WTC11 (cell line): ENCODE measurements around the gene GPC4. TPM values are rescaled to one million over a fixed set of nuclear protein-coding genes. Genes with fewer than 3 reads are reported as not detected.

Experiments used
- ATAC-seq: fragments of 200-7000 bp; cut with Tn5 transposase; 2 replicates; pipeline ENCODE4 v1.10.0; 2021; ENCODE audit warnings: mild to moderate bottlenecking, moderate library complexity
- CTCF ChIA-PET: fragments of 300-600 bp; sonication (Branson Sonifier 250); formaldehyde crosslinking; loops from one replicate; lab custom pipeline; 2021; ENCODE audit warnings: antibody characterized with exemption; lab: Charles Lee
- POLR2A ChIA-PET: fragments of 350-600 bp; sonication (Branson Sonifier 250); formaldehyde crosslinking; loops from one replicate; lab custom pipeline; 2021; ENCODE audit warnings: antibody characterized with exemption; lab: Charles Lee
- DNase-seq: peaks from one replicate; pipeline ENCODE4 v3.0.0; 2021; ENCODE audit warnings: low spot score
- H3K27ac Mint-ChIP-seq: 2 replicates; pipeline ENCODE4 v1.8.0; 2021; ENCODE audit warnings: mixed read lengths
- H3K27me3 Mint-ChIP-seq: 2 replicates; pipeline ENCODE4 v1.8.0; 2021; ENCODE audit warnings: low read depth, mild to moderate bottlenecking, moderate library complexity, mixed read lengths
- H3K36me3 Mint-ChIP-seq: 2 replicates; pipeline ENCODE4 v1.8.0; 2021; ENCODE audit warnings: mixed read lengths
- H3K4me1 Mint-ChIP-seq: 2 replicates; pipeline ENCODE4 v1.8.0; 2022; ENCODE audit warnings: mixed read lengths
- H3K4me3 Mint-ChIP-seq: 2 replicates; pipeline ENCODE4 v1.8.0; 2021; ENCODE audit warnings: mild to moderate bottlenecking, moderate library complexity, mixed read lengths
- H3K9me3 Mint-ChIP-seq: 2 replicates; pipeline ENCODE4 v1.8.0; 2021; ENCODE audit warnings: mixed read lengths
- ATF1 ChIP-seq: sonication (generic); formaldehyde crosslinking; IDR thresholded peaks from 2 replicates; pipeline ENCODE4 v1.8.1; 2023; ENCODE audit warnings: mild to moderate bottlenecking, moderate library complexity, missing genetic modification reagents
- ATF3 ChIP-seq: sonication (generic); formaldehyde crosslinking; conservative IDR thresholded peaks from 2 replicates; pipeline ENCODE4 v1.8.1; 2022; ENCODE audit warnings: mild to moderate bottlenecking, missing genetic modification reagents
- EMX1 ChIP-seq: fragments of 250-450 bp; sonication (Bioruptor Pico); IDR thresholded peaks from 2 replicates; pipeline ENCODE4 v1.8.0; 2021; ENCODE audit warnings: mild to moderate bottlenecking
- FOXK1 ChIP-seq: sonication (generic); formaldehyde crosslinking; IDR thresholded peaks from 2 replicates; pipeline ENCODE4 v1.8.0; 2022; ENCODE audit warnings: mild to moderate bottlenecking, moderate library complexity, missing genetic modification reagents
- FOXP1 ChIP-seq: sonication (generic); formaldehyde crosslinking; IDR thresholded peaks from 2 replicates; pipeline ENCODE4 v1.8.0; 2022; ENCODE audit warnings: missing genetic modification reagents, mild to moderate bottlenecking, moderate library complexity, borderline replicate concordance
- GRHL2 ChIP-seq: fragments of 250-450 bp; sonication (Bioruptor Pico); IDR thresholded peaks from 2 replicates; pipeline ENCODE4 v1.8.0; 2022; ENCODE audit warnings: mild to moderate bottlenecking, moderate library complexity; ENCODE audit not compliant: insufficient replicate concordance, severe bottlenecking
- GTF2I ChIP-seq: fragments of 250-450 bp; sonication (Bioruptor Pico); conservative IDR thresholded peaks from 2 replicates; pipeline ENCODE4 v1.4.0; 2021; ENCODE audit warnings: mild to moderate bottlenecking
- HMGA2 ChIP-seq: fragments of 250-450 bp; sonication (Bioruptor Pico); IDR thresholded peaks from 2 replicates; pipeline ENCODE4 v1.4.0; 2021; ENCODE audit warnings: mild to moderate bottlenecking, moderate library complexity
- JAZF1 ChIP-seq: fragments of 250-450 bp; sonication (Bioruptor Pico); IDR thresholded peaks from 2 replicates; pipeline ENCODE4 v1.9.0; 2021; ENCODE audit warnings: moderate library complexity, mild to moderate bottlenecking, inconsistent platforms
- NR1H2 ChIP-seq: sonication (generic); formaldehyde crosslinking; IDR thresholded peaks from 2 replicates; pipeline ENCODE4 v1.9.0; 2021; ENCODE audit warnings: mild to moderate bottlenecking, moderate library complexity, missing genetic modification reagents
- NR2C2 ChIP-seq: sonication (generic); formaldehyde crosslinking; IDR thresholded peaks from 2 replicates; pipeline ENCODE4 v1.8.0; 2022; ENCODE audit warnings: mild to moderate bottlenecking, missing genetic modification reagents
- PRDM15 ChIP-seq: sonication (generic); formaldehyde crosslinking; IDR thresholded peaks from 2 replicates; pipeline ENCODE4 v1.8.0; 2022; ENCODE audit warnings: missing genetic modification reagents
- SMAD3 ChIP-seq: sonication (generic); formaldehyde crosslinking; IDR thresholded peaks from 2 replicates; pipeline ENCODE4 v1.8.0; 2022; ENCODE audit warnings: missing genetic modification reagents, mild to moderate bottlenecking, borderline replicate concordance
- SMAD4 ChIP-seq: sonication (generic); formaldehyde crosslinking; IDR thresholded peaks from 2 replicates; pipeline ENCODE4 v1.8.0; 2022; ENCODE audit warnings: mild to moderate bottlenecking, missing genetic modification reagents
- SP1 ChIP-seq: sonication (generic); formaldehyde crosslinking; conservative IDR thresholded peaks from 2 replicates; pipeline ENCODE4 v1.8.1; 2022; ENCODE audit warnings: missing genetic modification reagents
- STAT6 ChIP-seq: sonication (generic); formaldehyde crosslinking; conservative IDR thresholded peaks from 2 replicates; pipeline ENCODE4 v1.8.1; 2023; ENCODE audit warnings: mild to moderate bottlenecking, low read depth, missing genetic modification reagents, moderate library complexity
- TEAD4 ChIP-seq: sonication (generic); formaldehyde crosslinking; IDR thresholded peaks from 2 replicates; pipeline ENCODE4 v1.8.0; 2022; ENCODE audit warnings: mild to moderate bottlenecking, missing genetic modification reagents
- USF2 ChIP-seq: sonication (generic); formaldehyde crosslinking; IDR thresholded peaks from 2 replicates; pipeline ENCODE4 v1.8.1; 2023; ENCODE audit warnings: mild to moderate bottlenecking, missing genetic modification reagents, moderate library complexity
- ZBTB21 ChIP-seq: sonication (generic); formaldehyde crosslinking; IDR thresholded peaks from 2 replicates; pipeline ENCODE4 v1.8.1; 2023; ENCODE audit warnings: mild to moderate bottlenecking, missing genetic modification reagents, borderline replicate concordance
- ZNF121 ChIP-seq: sonication (generic); formaldehyde crosslinking; IDR thresholded peaks from 2 replicates; pipeline ENCODE4 v1.8.0; 2023; ENCODE audit warnings: missing genetic modification reagents
- total RNA-seq: library from RNA; stranded (reverse); gene quantifications from 3 replicates; pipeline ENCODE4 v1.2.3, GENCODE V29; 2021
- TF ChIP-seq, protein P1 (sequence below): fragments of 250-450 bp; sonication (Bioruptor Pico); conservative IDR thresholded peaks from 2 replicates; pipeline ENCODE4 v1.9.0; 2021; ENCODE audit warnings: mild to moderate bottlenecking

The GPC4 gene
- total RNA-seq, 1 experiment from 2014 or later: 144 TPM

DNA sequence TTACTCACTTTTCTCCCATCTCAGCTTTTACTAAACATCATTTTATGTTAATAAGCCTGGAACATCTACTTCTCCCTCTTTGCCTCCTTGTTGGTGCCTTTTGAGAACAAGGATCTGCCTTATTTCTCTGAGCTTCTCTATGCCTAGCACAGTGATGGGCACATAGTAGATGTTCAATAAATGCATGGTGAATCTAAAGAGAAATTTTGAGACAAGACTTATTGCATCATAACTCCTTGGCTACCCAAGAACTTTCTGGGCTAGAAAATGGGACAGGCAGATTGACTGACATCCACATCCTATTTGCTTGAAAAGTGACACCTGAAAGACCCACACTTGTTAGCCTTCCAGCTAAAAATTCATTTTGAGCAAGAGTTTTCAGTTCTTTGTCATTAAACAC is 109.9 kb downstream of the GPC4 start (continued):
- TF ChIP-seq SMAD3 (CRISPR knock-in tag) (no peak), TEAD4 (CRISPR knock-in tag) (no peak), USF2 (CRISPR knock-in tag) (no peak), NR1H2 (CRISPR knock-in tag) (no peak), NR2C2 (no peak), ATF1 (CRISPR knock-in tag) (no peak), SP1 (CRISPR knock-in tag) (no peak), HMGA2 (CRISPR knock-in tag) (no peak), ZBTB21 (CRISPR knock-in tag) (no peak), SMAD4 (CRISPR knock-in tag) (no peak)
- TF ChIP-seq, all 79 proteins: peak for 0

DNA sequence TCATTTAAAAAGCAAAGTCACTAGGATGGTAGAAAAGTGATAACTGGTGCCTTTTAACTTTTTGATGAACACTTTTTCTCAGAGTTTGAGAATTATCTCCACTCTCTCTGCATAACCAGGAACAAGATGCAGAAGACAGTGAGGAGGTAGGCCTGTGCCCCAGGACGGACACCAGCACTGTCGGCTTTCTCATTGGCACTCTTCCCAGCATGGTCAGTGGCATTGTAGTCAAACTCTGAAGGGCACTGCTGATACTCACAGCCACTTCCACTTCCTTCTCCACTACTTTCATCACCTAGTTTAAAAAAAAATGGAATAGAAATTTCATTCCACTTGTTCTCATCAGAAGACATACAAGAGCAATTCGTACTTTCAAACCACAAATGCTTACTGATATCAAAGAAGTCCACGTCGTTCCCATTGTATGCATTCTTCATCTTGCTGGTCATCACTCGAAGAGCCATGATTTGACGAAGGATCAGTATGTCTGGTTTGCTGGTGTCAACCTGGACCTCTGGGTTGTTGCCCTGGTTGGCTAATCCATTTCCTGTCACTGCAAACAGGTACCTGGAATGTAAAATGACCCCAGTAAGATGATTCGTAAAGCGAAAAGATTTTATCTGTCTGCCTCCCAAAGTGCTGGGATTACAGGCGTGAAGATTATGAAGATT is 112.4 kb downstream of the GPC4 start:
- Mint-ChIP-seq H3K4me1 (peaks cover 5% of the 10 kb centered on the region), H3K9me3 (no peaks in the 10 kb centered on the region), H3K36me3 (peaks cover 44% of the 10 kb centered on the region), H3K27ac (no peak overlapping the region; the same call in 1 of the 2 replicates), H3K4me3 (no peak overlapping the region), H3K27me3 (no peaks in the 10 kb centered on the region)
- POLR2A ChIA-PET: no interaction called here
- no peak for ATAC-seq
- DNase-seq: no peak
- CTCF ChIA-PET: no interaction called here
- TF ChIP-seq GTF2I (CRISPR knock-in tag) (no peak), EMX1 (CRISPR knock-in tag) (no peak), ZNF121 (CRISPR knock-in tag) (no peak), FOXK1 (CRISPR knock-in tag) (no peak), SMAD3 (CRISPR knock-in tag) (no peak), JAZF1 (CRISPR knock-in tag) (no peak), PRDM15 (CRISPR knock-in tag) (no peak)
- TF ChIP-seq, protein P1, sequence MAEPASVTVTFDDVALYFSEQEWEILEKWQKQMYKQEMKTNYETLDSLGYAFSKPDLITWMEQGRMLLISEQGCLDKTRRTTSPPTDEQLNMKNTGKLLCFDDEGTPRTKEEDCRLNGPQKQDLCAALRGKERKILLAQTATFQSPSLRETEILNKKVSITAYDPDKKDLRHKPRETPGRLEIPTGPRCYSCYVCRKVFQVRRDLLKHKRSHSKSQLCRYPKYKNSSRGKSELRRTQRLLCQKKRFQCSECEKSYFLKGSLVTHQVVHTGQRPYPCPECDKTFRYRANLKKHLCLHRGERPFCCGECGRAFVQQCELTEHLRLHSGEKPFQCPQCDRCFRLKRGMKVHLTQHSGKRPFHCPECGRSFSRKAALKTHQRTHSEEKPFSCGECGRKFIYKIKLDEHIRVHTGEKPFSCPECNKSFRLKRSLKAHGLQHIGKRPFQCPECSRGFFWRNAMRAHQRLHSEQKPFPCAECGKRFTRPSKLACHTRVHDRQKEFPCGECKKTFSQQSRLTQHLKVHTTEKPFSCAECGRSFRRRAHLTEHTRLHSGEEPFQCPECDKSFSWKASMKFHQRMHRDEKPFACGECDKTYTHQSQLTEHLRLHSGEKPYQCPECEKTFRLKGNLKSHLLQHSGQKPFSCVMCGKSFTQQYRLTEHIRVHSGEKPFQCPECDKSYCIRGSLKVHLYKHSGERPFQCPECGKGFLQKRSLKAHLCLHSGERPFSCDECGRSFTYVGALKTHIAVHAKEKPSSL (CRISPR knock-in tag): no peak

DNA sequence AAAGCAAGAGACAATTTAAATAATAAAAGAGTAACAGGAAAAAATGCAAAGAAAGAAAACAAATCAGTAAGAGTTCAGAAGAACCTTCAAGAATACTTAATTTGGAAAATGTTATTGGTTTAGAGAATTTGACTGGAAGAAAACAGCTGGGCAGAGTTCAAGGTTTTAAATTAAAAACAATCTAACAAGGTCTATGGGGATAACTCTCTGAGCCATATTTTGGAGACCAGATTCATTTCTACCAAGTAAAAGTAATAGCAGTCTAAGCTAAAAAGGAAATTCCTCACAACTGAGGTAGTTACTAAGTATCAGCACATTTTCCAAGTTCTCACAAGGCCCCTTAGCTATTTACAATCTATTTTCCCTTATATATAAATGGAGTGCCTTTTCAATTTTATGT is 114.7 kb downstream of the GPC4 start:
- no peak overlapping the region for H3K4me3 Mint-ChIP-seq
- no peaks in the 10 kb centered on the region for H3K9me3 Mint-ChIP-seq
- H3K27ac Mint-ChIP-seq: peak overlapping the region; percentile 23; the same call in 1 of the 2 replicates
- no peaks in the 10 kb centered on the region for H3K27me3 Mint-ChIP-seq
- peaks cover 5% of the 10 kb centered on the region for H3K4me1 Mint-ChIP-seq
- POLR2A ChIA-PET: no interaction called here
- no peak for ATAC-seq
- no peak for DNase-seq
- H3K36me3 Mint-ChIP-seq: peaks cover 41% of the 10 kb centered on the region
- TF ChIP-seq STAT6 (no peak), FOXP1 (no peak), GRHL2 (CRISPR knock-in tag) (no peak), NR2C2 (no peak), ATF3 (CRISPR knock-in tag) (no peak)
- CTCF ChIA-PET: no interaction called here
